ENCODE data around the gene HSPA9.
A peak's percentile ranks its signal among the peaks of the same experiment; 100 is the strongest.

The HSPA9 gene

DNA sequence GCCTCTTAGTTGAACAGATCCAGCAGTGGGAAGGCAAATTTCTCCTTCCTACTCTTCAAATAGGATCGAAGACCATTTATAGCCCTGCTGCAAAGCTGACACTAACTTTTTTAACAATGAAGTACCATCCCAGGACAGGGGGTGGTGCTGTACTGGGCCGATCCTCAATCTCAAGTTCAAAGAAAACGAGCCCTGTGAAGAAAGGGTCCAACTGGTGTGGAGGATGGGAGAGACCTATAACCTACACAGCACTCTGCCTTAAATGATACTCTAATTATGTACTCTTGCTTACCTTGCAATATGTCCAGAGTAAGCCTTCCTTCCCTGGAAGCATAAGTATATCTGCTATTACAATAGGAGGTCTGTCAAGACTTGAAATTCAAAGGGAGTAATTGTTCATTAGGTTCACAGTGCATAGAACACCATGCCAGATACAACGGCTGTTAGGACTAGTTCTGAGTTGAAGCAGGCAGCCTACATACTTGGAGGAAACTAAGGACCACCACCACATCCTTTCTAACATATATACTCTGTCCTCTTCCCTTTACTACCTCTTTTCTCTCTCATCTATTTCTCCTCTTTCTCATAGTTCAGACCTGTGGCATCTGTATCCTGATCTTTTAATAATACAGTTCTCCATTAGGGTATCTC lies 38.4 kb downstream of the HSPA9 start:
- TF ChIP-seq, protein P1, sequence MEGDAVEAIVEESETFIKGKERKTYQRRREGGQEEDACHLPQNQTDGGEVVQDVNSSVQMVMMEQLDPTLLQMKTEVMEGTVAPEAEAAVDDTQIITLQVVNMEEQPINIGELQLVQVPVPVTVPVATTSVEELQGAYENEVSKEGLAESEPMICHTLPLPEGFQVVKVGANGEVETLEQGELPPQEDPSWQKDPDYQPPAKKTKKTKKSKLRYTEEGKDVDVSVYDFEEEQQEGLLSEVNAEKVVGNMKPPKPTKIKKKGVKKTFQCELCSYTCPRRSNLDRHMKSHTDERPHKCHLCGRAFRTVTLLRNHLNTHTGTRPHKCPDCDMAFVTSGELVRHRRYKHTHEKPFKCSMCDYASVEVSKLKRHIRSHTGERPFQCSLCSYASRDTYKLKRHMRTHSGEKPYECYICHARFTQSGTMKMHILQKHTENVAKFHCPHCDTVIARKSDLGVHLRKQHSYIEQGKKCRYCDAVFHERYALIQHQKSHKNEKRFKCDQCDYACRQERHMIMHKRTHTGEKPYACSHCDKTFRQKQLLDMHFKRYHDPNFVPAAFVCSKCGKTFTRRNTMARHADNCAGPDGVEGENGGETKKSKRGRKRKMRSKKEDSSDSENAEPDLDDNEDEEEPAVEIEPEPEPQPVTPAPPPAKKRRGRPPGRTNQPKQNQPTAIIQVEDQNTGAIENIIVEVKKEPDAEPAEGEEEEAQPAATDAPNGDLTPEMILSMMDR (IDR thresholded peaks at IDR 0.05; ENCODE audit: control insufficient read depth, insufficient read depth, low read depth, low read length, missing control alignments), result peak; percentile 38
- H3K4me3 ChIP-seq (ENCODE audit: control insufficient read depth, low read depth, low read length), result no peak overlapping the region
- DNase-seq (ENCODE audit: low read depth), result no peak

DNA sequence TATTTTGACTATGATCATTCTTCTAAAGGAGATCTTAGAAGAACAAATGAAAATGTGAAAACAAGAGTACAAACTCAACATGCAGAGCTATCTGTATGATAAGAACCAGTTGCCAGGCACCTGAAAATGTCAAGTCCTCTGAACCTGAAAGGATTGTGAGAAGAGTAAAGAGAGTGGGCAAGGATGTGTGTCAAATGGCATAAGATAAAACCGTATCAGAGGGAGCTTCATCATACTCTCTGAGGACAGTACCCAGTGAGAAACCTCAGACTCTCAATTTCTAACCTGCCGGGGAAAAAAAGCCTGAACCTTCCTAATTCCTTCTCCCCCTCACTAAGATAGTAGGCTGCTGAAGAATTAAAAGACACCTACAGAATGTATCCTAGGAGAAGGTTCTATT lies 39.0 kb downstream of the HSPA9 start:
- TF ChIP-seq, protein P1 (IDR thresholded peaks at IDR 0.05; ENCODE audit: control insufficient read depth, insufficient read depth, low read depth, low read length, missing control alignments), result no peak
- DNase-seq (ENCODE audit: low read depth), result no peak

GRCh38 chr5:138533973-138534941 lies 40.9 kb downstream of the HSPA9 start:
- TF ChIP-seq, protein P1 (IDR thresholded peaks at IDR 0.05; ENCODE audit: control insufficient read depth, insufficient read depth, low read depth, low read length, missing control alignments), result no peak
- H3K4me3 ChIP-seq (ENCODE audit: control insufficient read depth, low read depth, low read length), result no peak overlapping the region
- no peak for DNase-seq (ENCODE audit: low read depth)

More for the DNA sequence above, 39.0 kb downstream of the HSPA9 start:
- no peak overlapping the region for H3K4me3 ChIP-seq (ENCODE audit: control insufficient read depth, low read depth, low read length)

DNA sequence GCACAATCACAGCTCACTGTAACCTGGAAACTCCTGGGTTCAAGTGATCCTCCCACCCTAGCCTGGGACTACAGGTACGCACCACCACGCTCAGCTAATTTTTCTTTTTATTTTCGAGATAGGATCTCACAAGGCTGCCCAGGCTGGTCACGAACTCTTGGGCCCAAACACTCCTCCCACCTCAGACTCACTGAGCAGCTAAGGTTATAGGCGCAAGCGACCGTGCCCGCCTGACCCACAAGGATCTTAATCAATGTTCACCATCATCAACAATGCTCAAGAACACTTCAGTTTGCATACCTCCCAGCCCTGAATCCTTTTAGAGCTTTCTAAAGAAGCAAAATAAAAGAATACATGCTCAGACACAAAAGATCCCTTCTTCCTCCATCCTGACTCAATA lies 45.4 kb downstream of the HSPA9 start:
- DNase-seq (ENCODE audit: low read depth), result no peak
- TF ChIP-seq, protein P1 (IDR thresholded peaks at IDR 0.05; ENCODE audit: control insufficient read depth, insufficient read depth, low read depth, low read length, missing control alignments), result no peak
- no peak overlapping the region for H3K4me3 ChIP-seq (ENCODE audit: control insufficient read depth, low read depth, low read length)

DNA sequence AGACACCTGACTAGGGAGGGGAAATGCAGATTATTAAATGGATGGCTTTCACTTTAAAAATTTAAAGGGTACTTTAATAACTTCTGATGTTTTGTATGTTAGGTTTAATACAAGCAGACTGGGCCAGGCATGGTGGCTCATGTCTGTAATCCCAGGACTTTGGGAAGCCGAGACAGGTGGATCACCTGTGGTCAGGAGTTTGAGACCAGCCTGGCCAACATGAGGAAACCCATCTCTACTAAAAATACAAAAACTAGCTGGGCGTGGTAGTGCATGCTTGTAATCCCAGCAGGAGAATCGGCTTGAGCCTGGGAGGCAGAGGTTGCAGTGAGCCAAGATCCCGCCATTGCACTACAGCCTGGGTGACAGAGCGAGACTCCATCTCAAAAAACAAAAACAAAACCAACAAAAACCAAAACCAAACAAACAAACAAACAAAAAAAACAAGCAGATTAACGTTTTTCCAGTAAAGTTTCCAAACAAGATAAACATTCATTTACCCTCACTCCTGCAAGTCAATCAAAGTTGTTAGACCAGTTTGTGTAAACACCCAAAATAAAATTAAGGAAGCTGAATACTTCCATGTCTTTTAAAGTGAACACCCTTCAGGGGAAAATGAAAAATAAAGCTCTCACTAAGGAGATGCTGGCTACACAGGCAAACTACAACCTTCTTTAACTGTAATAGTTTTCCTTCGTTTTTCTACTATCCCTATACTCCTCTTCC lies 46.3 kb downstream of the HSPA9 start:
- no peak for DNase-seq (ENCODE audit: low read depth)
- no peak overlapping the region for H3K4me3 ChIP-seq (ENCODE audit: control insufficient read depth, low read depth, low read length)
- TF ChIP-seq, protein P1 (IDR thresholded peaks at IDR 0.05; ENCODE audit: control insufficient read depth, insufficient read depth, low read depth, low read length, missing control alignments), result no peak

GRCh38 chr5:138528208-138528607 lies 47.0 kb downstream of the HSPA9 start:
- no peak for DNase-seq (ENCODE audit: low read depth)
- TF ChIP-seq, protein P1 (IDR thresholded peaks at IDR 0.05; ENCODE audit: control insufficient read depth, insufficient read depth, low read depth, low read length, missing control alignments), result no peak
- H3K4me3 ChIP-seq (ENCODE audit: control insufficient read depth, low read depth, low read length), result no peak overlapping the region

Data from AG09309 (cell line).